Kidney (tissue), 14 donors: ENCODE results near the gene GPR21. TPM values are rescaled to one million over a fixed set of nuclear protein-coding genes. Genes with fewer than 3 reads are reported as not detected.

ENCODE experiments used
- DNase-seq, 5 donors: peaks; one replicate each; pipeline ENCODE4 v3.0.0-alpha.2; 2013 to 2020
- FAIRE-seq: peaks from 2 replicates; lab custom pipeline; 2012; peaks lifted over from hg19 to GRCh38; lab: Jason Lieb, UNC
- H3K27ac ChIP-seq, 2 donors: one replicate each; pipeline ENCODE4 v1.7.0; 2013; ENCODE audit warnings: low read depth in 2 of 2, low read length in 2 of 2, inconsistent platforms in 1 of 2
- H3K27me3 ChIP-seq: one replicate; pipeline ENCODE4 v1.7.1; 2013; ENCODE audit warnings: low read length, inconsistent platforms; ENCODE audit not compliant: control insufficient read depth, insufficient read depth
- H3K36me3 ChIP-seq, 3 donors: one replicate each; pipeline versions ENCODE4 v1.7.0 to v1.7.1; 2013; ENCODE audit warnings: low read length in 3 of 3, control low read depth in 1 of 3, inconsistent platforms in 1 of 3; ENCODE audit not compliant: insufficient read depth in 3 of 3, control insufficient read depth in 2 of 3
- H3K4me1 ChIP-seq, 3 donors: one replicate each; pipeline versions ENCODE4 v1.7.0 to v1.7.1; 2013; ENCODE audit warnings: low read length in 3 of 3, inconsistent platforms in 1 of 3, low read depth in 1 of 3; ENCODE audit not compliant: control insufficient read depth in 2 of 3, insufficient read depth in 2 of 3
- H3K4me3 ChIP-seq, 3 donors: one replicate each; pipeline versions ENCODE4 v1.7.0 to v1.8.1; 2013; ENCODE audit warnings: low read length in 3 of 3, control low read depth in 1 of 3, inconsistent platforms in 1 of 3
- H3K9ac ChIP-seq, 3 donors: one replicate each; pipeline versions ENCODE4 v1.7.0 to v1.7.1; 2013; ENCODE audit warnings: low read length in 3 of 3, control low read depth in 1 of 3, inconsistent platforms in 1 of 3
- H3K9me3 ChIP-seq, 3 donors: one replicate each; pipeline versions ENCODE4 v1.7.0 to v1.7.1; 2013; ENCODE audit warnings: low read length in 3 of 3, control low read depth in 1 of 3, inconsistent platforms in 1 of 3; ENCODE audit not compliant: control insufficient read depth in 2 of 3, insufficient read depth in 1 of 3
- intact Hi-C: fragments of 100-400 bp; cut with DNase I; formaldehyde crosslinking; loops from one replicate; pipeline ENCODE4 v1.11.1; 2022
- polyA plus RNA-seq: library from polyadenylated mRNA; stranded (reverse); fragments of 350-450 nt; fragmentation: Illumina TruSeq; extraction: RNeasy Lipid Tissue Mini Kit (QIAGEN cat#74804); gene quantifications from one replicate; pipeline ENCODE4 v1.2.3, GENCODE V29; 2014; ENCODE audit warnings: low read depth, low replicate concordance; ENCODE audit not compliant: insufficient read depth
- total RNA-seq: library from RNA; stranded (reverse); fragmentation: NEBNext Ultra II Directional; extraction: Animal tissue kit (Norgen Biotek cat#: 25700); gene quantifications from one replicate; pipeline ENCODE4 v1.2.1, GENCODE V29; 2021
- TF ChIP-seq, protein P1 (sequence below): IDR thresholded peaks from 3 replicates; pipeline ENCODE4 v1.5.1; 2012; ENCODE audit warnings: mild to moderate bottlenecking, moderate library complexity, borderline replicate concordance; ENCODE audit not compliant: insufficient read depth; ENCODE audit errors: extremely low read depth
- donor health status: control.
- donor health status: control.
- donor health status: control.
- donor health status: control.
- donor health status: control.
- donor health status: DM: yes; HTN: yes; CAD: no.
- donor health status: Normal renal cell carcinoma (clear cell type).

GPR21 gene
- total and polyA plus RNA-seq, 2 donors from 2014 or later = 0.34 to 4.1 TPM

DNA sequence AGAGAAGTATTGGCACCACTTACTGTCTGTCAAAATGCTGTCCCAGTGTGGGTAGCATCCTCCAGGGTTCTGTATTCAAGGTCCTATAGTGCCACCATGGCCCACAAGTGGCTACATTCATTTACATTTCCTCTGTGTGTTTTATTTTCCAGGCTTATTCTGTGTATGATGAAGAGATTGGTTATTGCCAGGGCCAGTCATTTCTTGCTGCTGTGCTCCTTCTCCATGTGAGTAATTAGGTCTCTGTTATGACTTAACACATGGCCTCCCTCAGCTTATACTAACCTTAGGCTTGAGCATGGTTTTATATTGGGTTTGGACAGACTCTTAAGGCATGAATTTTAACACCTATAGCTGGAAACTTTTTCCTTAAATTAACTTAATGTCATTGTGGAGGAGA, 36.7 kb downstream of the GPR21 start:
- Histone ChIP-seq H3K27ac (no peak overlapping the region), H3K27me3 (no peaks in the 10 kb centered on the region), H3K4me1 (peaks cover 0 to 6% (median 0%) of the 10 kb centered on the region in 3 donors), H3K9me3 (no peaks in the 10 kb centered on the region), H3K4me3 (no peak overlapping the region), H3K36me3 (peaks cover 7 to 40% (median 19%) of the 10 kb centered on the region in 3 donors), H3K9ac (no peak overlapping the region)
- DNase-seq (no peak), FAIRE-seq (no peak)
- TF ChIP-seq, protein P1, sequence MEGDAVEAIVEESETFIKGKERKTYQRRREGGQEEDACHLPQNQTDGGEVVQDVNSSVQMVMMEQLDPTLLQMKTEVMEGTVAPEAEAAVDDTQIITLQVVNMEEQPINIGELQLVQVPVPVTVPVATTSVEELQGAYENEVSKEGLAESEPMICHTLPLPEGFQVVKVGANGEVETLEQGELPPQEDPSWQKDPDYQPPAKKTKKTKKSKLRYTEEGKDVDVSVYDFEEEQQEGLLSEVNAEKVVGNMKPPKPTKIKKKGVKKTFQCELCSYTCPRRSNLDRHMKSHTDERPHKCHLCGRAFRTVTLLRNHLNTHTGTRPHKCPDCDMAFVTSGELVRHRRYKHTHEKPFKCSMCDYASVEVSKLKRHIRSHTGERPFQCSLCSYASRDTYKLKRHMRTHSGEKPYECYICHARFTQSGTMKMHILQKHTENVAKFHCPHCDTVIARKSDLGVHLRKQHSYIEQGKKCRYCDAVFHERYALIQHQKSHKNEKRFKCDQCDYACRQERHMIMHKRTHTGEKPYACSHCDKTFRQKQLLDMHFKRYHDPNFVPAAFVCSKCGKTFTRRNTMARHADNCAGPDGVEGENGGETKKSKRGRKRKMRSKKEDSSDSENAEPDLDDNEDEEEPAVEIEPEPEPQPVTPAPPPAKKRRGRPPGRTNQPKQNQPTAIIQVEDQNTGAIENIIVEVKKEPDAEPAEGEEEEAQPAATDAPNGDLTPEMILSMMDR = no peak
- intact Hi-C loops = no loop called here

- no peak for FAIRE-seq
- Histone ChIP-seq H3K9ac (no peak overlapping the region), H3K27me3 (no peaks in the 10 kb centered on the region), H3K9me3 (no peaks in the 10 kb centered on the region), H3K4me3 (no peak overlapping the region), H3K36me3 (peaks cover 3 to 22% (median 5%) of the 10 kb centered on the region in 3 donors), H3K4me1 (peaks cover 0 to 6% (median 0%) of the 10 kb centered on the region in 3 donors), H3K27ac (no peak overlapping the region)
- intact Hi-C loops = no loop called here
- DNase-seq = no peak
- TF ChIP-seq, protein P1 = no peak
These were observed 39.0 kb downstream of the GPR21 start for GRCh38 chr9:123072407-123072995.

- FAIRE-seq (no peak), DNase-seq (no peak)
- H3K27ac ChIP-seq = peak overlapping the region in 1 of 2 donors; percentile 14
- no peak overlapping the region for H3K4me3 ChIP-seq
- peaks cover 0 to 6% (median 0%) of the 10 kb centered on the region in 3 donors for H3K4me1 ChIP-seq
- TF ChIP-seq, protein P1 = no peak
- intact Hi-C loops = no loop called here
- H3K36me3 ChIP-seq = peaks cover 5 to 23% (median 5%) of the 10 kb centered on the region in 3 donors
- no peaks in the 10 kb centered on the region for H3K27me3 ChIP-seq
- no peaks in the 10 kb centered on the region for H3K9me3 ChIP-seq
- H3K9ac ChIP-seq = no peak overlapping the region
These were observed 40.0 kb downstream of the GPR21 start for GRCh38 chr9:123073441-123073840.
